DND-41 (cell line): Measurements from ENCODE around the gene DUSP7.

Source experiments
- CTCF ChIP-seq: IDR thresholded peaks from 2 replicates; pipeline ENCODE4 v1.5.1; 2012; ENCODE audit warnings: borderline replicate concordance, low read length, moderate library complexity, mild to moderate bottlenecking; ENCODE audit not compliant: poor library complexity, severe bottlenecking; ENCODE audit errors: extremely low read depth
- EZH2 ChIP-seq: IDR thresholded peaks from 3 replicates; pipeline ENCODE4 v1.6.1; 2012; ENCODE audit warnings: borderline replicate concordance, low read depth, mild to moderate bottlenecking, moderate library complexity, low read length, inconsistent platforms; ENCODE audit not compliant: severe bottlenecking

DNA sequence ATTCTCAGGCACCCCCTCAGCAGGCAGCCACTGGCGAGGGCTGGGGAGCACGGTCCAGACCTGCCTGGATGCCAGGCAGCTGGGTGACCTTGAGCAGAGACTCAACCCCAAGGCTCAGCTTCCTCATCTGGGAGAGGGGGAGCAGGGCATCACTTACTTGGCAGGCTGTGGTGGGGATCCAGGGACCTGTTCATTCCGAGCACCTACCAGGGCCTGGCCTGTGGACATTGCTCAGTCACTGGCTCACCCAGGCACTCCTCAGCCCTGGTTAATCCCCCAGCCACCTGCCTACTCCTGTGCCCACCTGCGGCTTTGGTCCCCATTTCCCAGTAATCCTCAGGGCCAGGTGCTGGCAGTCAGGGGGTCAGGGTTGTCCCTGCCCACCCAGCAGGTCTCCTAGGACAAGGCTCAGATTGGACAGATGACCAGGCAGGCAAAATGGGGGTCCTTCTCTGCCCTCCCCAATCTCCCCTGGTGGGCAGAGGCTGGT is 51.4 kb downstream of the DUSP7 start:
- TF ChIP-seq CTCF = no peak
- TF ChIP-seq EZH2 = no peak
